ENCODE results near the gene ERC2. TPM values are rescaled to one million over a fixed set of nuclear protein-coding genes. Genes with fewer than 3 reads are reported as not detected.

ERC2 gene
- total RNA-seq, 1 experiment from 2014 or later: 0.77 TPM

- Histone ChIP-seq H3K4me1 (ENCODE audit: insufficient read depth, low read length) (no peaks in the 10 kb centered on the region), H3K36me3 (ENCODE audit: low read depth, low read length) (no peaks in the 10 kb centered on the region), H3K27me3 (ENCODE audit: low read length) (peaks cover 4% of the 10 kb centered on the region; the same call in 1 of the 2 replicates), H4K20me1 (ENCODE audit: low read length) (no peaks in the 10 kb centered on the region), H3K9ac (ENCODE audit: low read length) (no peak overlapping the region), H3K4me2 (ENCODE audit: low read length) (no peak overlapping the region), H3K27ac (ENCODE audit: low read length) (no peak overlapping the region), H2AFZ (ENCODE audit: low read length) (no peak overlapping the region), H3K9me3 (ENCODE audit: low read length) (no peaks in the 10 kb centered on the region), H3K9me2 (replicated peaks; ENCODE audit: low read length) (no peaks in the 10 kb centered on the region), H3F3A (ENCODE audit: low read length, unreplicated experiment) (no peaks in the 10 kb centered on the region), H3K4me3 (ENCODE audit: low read length) (no peak overlapping the region), H3K79me2 (ENCODE audit: low read length) (no peaks in the 10 kb centered on the region)
- intact Hi-C loops (cut with micrococcal nuclease): no loop called here
- POLR2A ChIA-PET (ENCODE audit: unreplicated experiment): no interaction called here
- CTCF ChIA-PET: no interaction called here
- no TSS peak for BruUV-seq (replicated peaks)
- ATAC-seq: no peak
- no peak for TF ChIP-seq CTCF (conservative IDR thresholded peaks at IDR 0.05; ENCODE audit: low read depth, low read length)
- DNase-seq: no peak
Observed at GRCh38 chr3:55904716-55905115, 563.6 kb downstream of the ERC2 start.

GRCh38 chr3:55903680-55904079, 564.6 kb downstream of the ERC2 start:
- Histone ChIP-seq H4K20me1 (ENCODE audit: low read length) (no peaks in the 10 kb centered on the region), H2AFZ (ENCODE audit: low read length) (no peak overlapping the region), H3K27me3 (ENCODE audit: low read length) (peaks cover 4% of the 10 kb centered on the region; the same call in 1 of the 2 replicates), H3K4me1 (ENCODE audit: insufficient read depth, low read length) (no peaks in the 10 kb centered on the region), H3K9ac (ENCODE audit: low read length) (no peak overlapping the region), H3K4me3 (ENCODE audit: low read length) (no peak overlapping the region), H3K9me3 (ENCODE audit: low read length) (no peaks in the 10 kb centered on the region), H3K9me2 (replicated peaks; ENCODE audit: low read length) (no peaks in the 10 kb centered on the region), H3K79me2 (ENCODE audit: low read length) (no peaks in the 10 kb centered on the region), H3K27ac (ENCODE audit: low read length) (no peak overlapping the region), H3K4me2 (ENCODE audit: low read length) (no peak overlapping the region), H3F3A (ENCODE audit: low read length, unreplicated experiment) (no peaks in the 10 kb centered on the region), H3K36me3 (ENCODE audit: low read depth, low read length) (no peaks in the 10 kb centered on the region)
- BruUV-seq (replicated peaks): no TSS peak
- ATAC-seq: no peak
- no peak for DNase-seq
- ChIA-PET POLR2A (ENCODE audit: unreplicated experiment) (no interaction called here), CTCF (no interaction called here)
- intact Hi-C loops (cut with micrococcal nuclease): no loop called here
- TF ChIP-seq EZH2phosphoT487 (IDR thresholded peaks at IDR 0.05; ENCODE audit: borderline replicate concordance, low read length) (no peak), EZH2 (IDR thresholded peaks at IDR 0.05; ENCODE audit: low read length, unreplicated experiment) (no peak), CTCF (conservative IDR thresholded peaks at IDR 0.05; ENCODE audit: low read depth, low read length) (no peak)

- Histone ChIP-seq H3K4me2 (ENCODE audit: low read length) (no peak overlapping the region), H3K4me3 (ENCODE audit: low read length) (no peak overlapping the region), H3K4me1 (ENCODE audit: insufficient read depth, low read length) (0 out of 2 replicates have a peak, but pooled peaks cover 2% of the 10 kb centered on the region), H3K27ac (ENCODE audit: low read length) (no peak overlapping the region), H3K9me2 (replicated peaks; ENCODE audit: low read length) (no peaks in the 10 kb centered on the region), H3F3A (ENCODE audit: low read length, unreplicated experiment) (no peaks in the 10 kb centered on the region), H3K27me3 (ENCODE audit: low read length) (peaks cover 4% of the 10 kb centered on the region; the same call in 1 of the 2 replicates), H3K9me3 (ENCODE audit: low read length) (no peaks in the 10 kb centered on the region), H2AFZ (ENCODE audit: low read length) (no peak overlapping the region), H3K9ac (ENCODE audit: low read length) (no peak overlapping the region), H4K20me1 (ENCODE audit: low read length) (no peaks in the 10 kb centered on the region), H3K79me2 (ENCODE audit: low read length) (no peaks in the 10 kb centered on the region), H3K36me3 (ENCODE audit: low read depth, low read length) (no peaks in the 10 kb centered on the region)
- BruUV-seq (replicated peaks): no TSS peak
- no peak for DNase-seq
- ATAC-seq: no peak
- ChIA-PET POLR2A (ENCODE audit: unreplicated experiment) (no interaction called here), CTCF (interaction anchor here (0.5 kb wide), 1 partner anchor 401 kb away, joined by 3 read pairs; no protein-coding TSS in a partner anchor)
- TF ChIP-seq CTCF (conservative IDR thresholded peaks at IDR 0.05; ENCODE audit: low read depth, low read length) (no peak), EZH2phosphoT487 (IDR thresholded peaks at IDR 0.05; ENCODE audit: borderline replicate concordance, low read length) (no peak), EZH2 (IDR thresholded peaks at IDR 0.05; ENCODE audit: low read length, unreplicated experiment) (no peak)
- intact Hi-C loops (cut with micrococcal nuclease): no loop called here
Observed at GRCh38 chr3:55902221-55902900, 565.9 kb downstream of the ERC2 start.

All from PC-3 (cell line).